Right lung (tissue), 5 donors: ENCODE measurements around the gene NIPAL4. TPM values are rescaled to one million over a fixed set of nuclear protein-coding genes. Genes with fewer than 3 reads are reported as not detected.

ENCODE experiments used
- DNase-seq, 2 donors: peaks; one replicate each; pipeline ENCODE4 v3.0.0-alpha.2; 2013
- polyA plus RNA-seq, 5 donors: library from polyadenylated mRNA; unstranded; fragments of 120-200 nt; gene quantifications; one replicate each; pipeline versions ENCODE4 v1.2.1 to v1.2.3, GENCODE V29; 2013; ENCODE audit warnings: inconsistent platforms in 1 of 5, low replicate concordance in 1 of 5; ENCODE audit not compliant: insufficient read length in 5 of 5, insufficient read depth in 1 of 5

The NIPAL4 gene
- polyA plus RNA-seq, 5 donors, result 0.04 to 0.24 (median 0.12) TPM; not detected in 1

GRCh38 chr5:157460921-157461792, 1.1 kb downstream of the NIPAL4 start:
- DNase-seq, result no peak

DNA sequence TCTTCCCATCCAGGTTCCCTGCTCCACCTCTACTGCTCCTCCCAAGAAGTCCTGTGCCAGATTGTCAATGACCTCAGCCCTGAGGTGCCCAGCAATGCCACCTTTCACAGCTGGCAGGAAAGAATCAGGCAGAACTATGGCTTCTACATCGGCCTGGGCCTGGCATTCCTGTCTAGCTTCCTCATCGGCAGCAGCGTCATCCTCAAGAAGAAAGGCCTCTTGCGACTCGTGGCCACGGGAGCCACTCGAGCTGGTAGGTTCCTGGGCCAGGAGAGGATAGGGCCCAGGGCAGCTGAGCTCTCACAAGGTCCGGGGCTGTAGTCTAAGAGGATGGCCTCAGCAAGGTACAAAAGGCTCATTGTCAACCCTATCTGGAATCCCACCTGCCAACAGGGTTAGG, 3.1 kb downstream of the NIPAL4 start:
- DNase-seq, result no peak

DNA sequence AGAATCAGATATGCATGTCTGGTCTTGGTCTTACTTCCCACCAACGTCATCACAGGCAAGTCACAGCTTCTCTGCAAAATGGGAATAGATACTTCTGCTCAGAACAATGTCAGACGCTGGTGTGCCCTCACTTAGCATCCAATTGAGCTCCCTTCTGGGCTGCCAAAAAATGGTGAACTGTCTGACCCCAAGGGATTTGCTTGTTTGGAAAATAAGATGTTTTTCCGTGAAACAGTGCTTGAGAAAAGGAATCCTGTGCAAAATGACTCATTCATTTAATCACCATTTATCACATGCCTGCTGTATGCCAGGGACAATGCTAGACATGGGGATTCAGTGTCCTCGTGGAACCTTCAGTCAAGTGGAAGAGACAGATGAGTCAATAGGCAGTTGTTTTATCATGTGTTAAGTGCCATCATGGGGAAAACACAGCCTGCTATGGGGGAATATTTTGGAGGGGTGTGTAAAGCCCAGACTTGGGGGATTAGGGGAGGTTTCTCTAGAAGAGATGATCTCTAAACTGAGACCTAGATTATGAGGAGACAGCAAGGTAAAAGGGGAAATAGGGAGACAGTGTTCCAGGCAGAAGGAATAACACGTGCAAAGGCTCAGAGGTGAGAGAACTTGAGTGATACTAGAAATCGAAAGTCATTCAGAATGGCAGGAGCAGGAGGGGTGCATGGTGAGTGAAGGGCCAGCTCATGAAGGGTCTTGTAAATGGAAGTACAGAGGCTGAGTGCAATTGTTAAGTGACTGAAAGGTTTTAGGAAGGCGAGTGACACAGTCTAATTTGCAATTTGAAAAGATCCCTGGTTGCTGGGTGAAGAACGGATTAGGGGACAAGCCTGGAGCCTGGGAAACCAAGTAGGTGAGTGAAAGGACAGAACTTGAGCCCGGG, 3.9 kb downstream of the NIPAL4 start:
- DNase-seq, result no peak

GRCh38 chr5:157464519-157465171, 4.6 kb downstream of the NIPAL4 start:
- no peak for DNase-seq

DNA sequence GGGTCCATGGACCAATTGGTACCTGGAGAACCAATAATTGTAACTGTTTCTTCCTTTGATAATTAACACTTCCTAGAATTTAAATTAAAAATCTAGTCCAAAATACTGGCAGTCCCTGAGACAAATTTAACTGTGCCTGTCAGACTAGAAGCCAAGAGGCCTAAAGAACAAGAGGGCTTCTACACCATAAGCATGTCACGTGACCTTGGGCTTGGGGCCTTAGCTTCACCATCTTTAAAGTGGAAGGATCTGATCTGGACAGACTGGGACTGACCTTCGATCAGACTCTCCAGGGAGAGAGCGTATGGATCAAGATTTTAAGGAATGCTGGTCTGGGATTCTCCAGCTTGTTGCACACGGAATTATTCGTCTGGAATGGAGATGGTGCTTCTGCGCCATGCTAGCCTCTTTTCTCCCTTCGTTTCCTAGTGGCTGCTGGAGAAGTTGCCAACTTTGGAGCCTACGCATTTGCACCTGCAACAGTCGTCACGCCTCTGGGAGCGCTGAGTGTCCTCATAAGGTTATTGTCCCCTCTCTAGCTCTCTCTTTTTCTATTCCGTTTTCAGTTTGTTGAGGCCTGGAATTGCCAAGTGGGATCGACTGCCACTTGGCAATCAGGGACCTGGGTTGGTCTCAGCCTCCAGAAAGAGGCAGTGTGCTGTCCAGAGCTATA, 8.4 kb downstream of the NIPAL4 start:
- no peak for DNase-seq

GRCh38 chr5:157469073-157469472, 9.1 kb downstream of the NIPAL4 start:
- no peak for DNase-seq

DNA sequence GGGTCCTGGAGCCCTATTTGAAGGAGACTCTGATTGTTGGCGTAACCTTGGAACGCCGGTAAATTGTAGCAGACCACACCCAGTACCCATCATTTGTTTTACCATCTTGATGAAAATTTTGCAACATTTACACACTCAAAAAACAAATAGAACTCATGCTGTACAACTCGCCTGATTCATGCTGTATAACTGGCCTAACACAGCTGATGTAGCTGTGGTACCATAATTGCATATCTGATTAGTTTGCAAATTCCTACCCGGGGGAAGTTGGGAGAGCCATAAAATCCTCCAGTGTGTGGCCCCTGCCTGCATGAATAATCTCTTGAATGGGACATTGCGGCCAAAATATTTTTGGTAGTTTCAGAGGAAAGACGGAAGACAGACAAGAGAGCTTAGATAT, 9.7 kb downstream of the NIPAL4 start:
- no peak for DNase-seq

- DNase-seq, result no peak
These were observed 10.6 kb downstream of the NIPAL4 start for GRCh38 chr5:157470631-157471030.

DNA sequence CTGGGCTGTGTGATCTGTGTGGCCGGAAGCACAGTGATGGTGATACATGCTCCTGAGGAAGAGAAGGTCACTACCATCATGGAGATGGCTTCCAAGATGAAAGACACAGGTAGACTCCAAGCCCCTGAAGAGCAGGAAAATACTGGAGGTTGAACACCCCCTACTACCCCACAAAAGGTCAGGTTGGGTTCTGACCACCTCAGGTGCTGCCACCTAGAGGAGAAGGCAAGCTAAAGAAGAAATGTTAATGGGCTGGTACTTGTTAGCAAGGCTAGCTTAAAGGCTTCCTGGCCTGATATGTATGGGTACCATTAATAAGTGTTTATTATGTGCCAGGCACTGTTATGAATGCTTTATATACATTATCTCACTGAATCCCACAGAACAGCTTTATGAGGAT, 11.7 kb downstream of the NIPAL4 start:
- DNase-seq, result no peak

GRCh38 chr5:157473383-157474320, 13.6 kb downstream of the NIPAL4 start:
- no peak for DNase-seq

- DNase-seq, result no peak
These were observed 15.4 kb downstream of the NIPAL4 start for GRCh38 chr5:157475432-157475831.

DNA sequence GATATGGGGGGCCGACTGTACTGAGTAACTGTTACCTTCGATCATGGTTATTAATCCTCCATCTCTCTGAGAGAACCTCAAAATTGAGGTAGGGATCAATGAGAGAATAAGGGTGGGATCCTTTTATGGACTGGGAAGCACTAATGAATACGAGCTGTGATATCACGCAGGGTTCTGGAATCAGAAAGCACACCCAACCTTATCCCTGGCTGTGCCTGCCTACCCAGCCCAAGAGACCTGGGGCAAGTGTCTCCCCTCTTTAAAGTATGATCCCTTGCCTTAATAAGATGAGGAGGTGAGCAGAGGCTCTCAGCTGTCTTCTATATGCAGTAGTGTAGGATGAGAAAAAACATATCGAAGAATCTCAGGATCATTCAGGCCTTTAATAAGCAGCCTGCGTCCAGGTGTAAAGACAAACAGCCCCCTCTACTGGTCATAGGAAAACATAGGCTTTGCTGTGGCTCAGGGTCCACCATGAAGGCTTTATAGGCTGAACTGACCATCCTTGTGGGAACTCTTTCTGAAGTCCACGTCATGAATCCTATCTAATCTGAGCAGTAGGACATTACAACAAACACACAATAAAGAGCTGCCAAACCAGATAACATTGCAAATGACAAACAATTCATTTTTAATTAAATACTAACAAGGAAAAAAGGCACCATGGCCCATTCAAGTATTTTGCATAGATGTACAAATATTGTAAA, 16.8 kb downstream of the NIPAL4 start:
- DNase-seq, result no peak

DNA sequence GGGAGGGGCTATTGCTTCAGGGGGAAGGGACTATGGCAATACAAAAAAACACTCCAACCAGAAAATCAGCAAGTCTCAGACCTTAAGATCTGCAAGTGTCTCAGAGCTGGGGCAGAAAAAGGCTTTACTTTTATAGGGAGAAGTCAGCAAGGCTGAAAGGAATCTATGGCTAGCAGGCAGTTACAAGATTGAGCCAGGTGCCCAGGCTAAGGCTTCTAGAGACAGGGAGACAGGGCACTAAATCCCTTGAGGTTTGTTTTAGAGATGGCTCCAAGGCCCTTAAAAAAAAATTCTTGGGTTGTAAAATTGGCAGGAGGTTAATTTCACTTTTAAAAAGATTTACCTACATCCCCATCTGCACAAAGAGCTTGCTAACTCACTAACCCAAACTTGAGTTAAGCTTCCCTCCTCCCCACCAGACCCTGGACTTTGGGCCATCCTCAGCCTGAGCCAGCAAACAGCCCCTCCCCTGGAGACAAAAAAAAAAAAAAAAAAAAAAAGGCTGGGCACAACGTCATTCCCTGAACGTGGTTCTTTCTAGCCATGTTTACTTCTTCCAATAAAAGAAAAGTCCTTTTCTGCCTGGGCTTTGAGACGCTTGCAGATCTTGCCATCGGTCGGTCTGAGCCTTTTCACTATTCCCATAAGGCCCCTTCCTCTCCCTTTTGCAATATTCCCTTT, 17.9 kb downstream of the NIPAL4 start:
- DNase-seq, result no peak

DNA sequence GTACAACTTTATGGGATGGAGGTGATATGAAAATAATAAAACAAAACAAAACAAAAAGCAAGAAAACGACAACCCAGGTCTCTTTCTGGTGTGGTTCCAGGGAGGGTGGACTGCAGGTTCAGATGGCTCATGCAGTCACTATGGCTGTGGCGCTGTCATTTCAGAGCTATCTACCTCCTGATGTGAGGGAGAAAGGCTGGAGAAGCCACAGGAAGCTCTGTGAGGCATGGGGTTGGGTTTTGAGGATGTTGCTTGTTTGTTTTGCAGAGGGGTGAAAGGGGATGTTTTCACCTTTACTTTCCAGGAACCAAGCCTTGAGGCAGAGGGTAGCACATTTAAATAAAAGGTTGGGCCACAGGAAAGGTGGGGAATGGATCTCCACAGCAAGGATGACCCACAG, 18.7 kb downstream of the NIPAL4 start:
- DNase-seq, result no peak

GRCh38 chr5:157479166-157479565, 19.2 kb downstream of the NIPAL4 start:
- no peak for DNase-seq

- DNase-seq, result no peak
These were observed 19.8 kb downstream of the NIPAL4 start for GRCh38 chr5:157479612-157480510.

GRCh38 chr5:157481265-157481664, 21.3 kb downstream of the NIPAL4 start:
- no peak for DNase-seq

- no peak for DNase-seq
These were observed 21.7 kb downstream of the NIPAL4 start for GRCh38 chr5:157481666-157482065.
